Neural progenitor cell (in vitro differentiated cells): Measurements from ENCODE around the gene ENOPH1. TPM values are rescaled to one million over a fixed set of nuclear protein-coding genes. Genes with fewer than 3 reads are reported as not detected.

Source experiments
- DNase-seq: peaks from one replicate; pipeline ENCODE4 v3.0.0-alpha.2; 2016; ENCODE audit warnings: low spot score
- H2AFZ ChIP-seq: fragments of 200-600 bp; sonication (generic); replicated peaks from 2 replicates; pipeline ENCODE4 v1.6.1; 2016; ENCODE audit warnings: antibody characterized with exemption
- H3F3A ChIP-seq: fragments of 200-600 bp; sonication (generic); 2 replicates; pipeline ENCODE4 v1.6.1; 2016; ENCODE audit warnings: antibody characterized with exemption, low read depth
- H3K27ac ChIP-seq: fragments of 200-600 bp; sonication (generic); 2 replicates; pipeline ENCODE4 v1.5.1; 2016; ENCODE audit warnings: mild to moderate bottlenecking
- H3K27me3 ChIP-seq: fragments of 200-600 bp; sonication (generic); 2 replicates; pipeline ENCODE4 v1.6.1; 2016; ENCODE audit warnings: mild to moderate bottlenecking, moderate library complexity
- H3K36me3 ChIP-seq: fragments of 200-600 bp; sonication (generic); 2 replicates; pipeline ENCODE4 v1.5.1; 2016
- H3K4me1 ChIP-seq: fragments of 200-600 bp; sonication (generic); 2 replicates; pipeline ENCODE4 v1.6.1; 2016; ENCODE audit warnings: mixed run types
- H3K4me2 ChIP-seq: fragments of 200-600 bp; sonication (generic); 2 replicates; pipeline ENCODE4 v1.6.1; 2016
- H3K4me3 ChIP-seq: fragments of 200-600 bp; sonication (generic); 2 replicates; pipeline ENCODE4 v1.5.1; 2016
- H3K79me2 ChIP-seq: fragments of 200-600 bp; sonication (generic); 2 replicates; pipeline ENCODE4 v1.6.1; 2016; ENCODE audit warnings: low read depth
- H3K9ac ChIP-seq: fragments of 200-600 bp; sonication (generic); 2 replicates; pipeline ENCODE4 v1.6.1; 2016
- H3K9me3 ChIP-seq: fragments of 200-600 bp; sonication (generic); 2 replicates; pipeline ENCODE4 v1.5.1; 2016; ENCODE audit warnings: low read depth
- H4K20me1 ChIP-seq: fragments of 200-600 bp; sonication (generic); 2 replicates; pipeline ENCODE4 v1.6.1; 2016; ENCODE audit warnings: low read depth
- H3K27ac Mint-ChIP-seq: 3 replicates; pipeline ENCODE4 v1.8.0; 2021; ENCODE audit warnings: mixed read lengths
- H3K27me3 Mint-ChIP-seq: 2 replicates; pipeline ENCODE4 v1.8.0; 2022; ENCODE audit warnings: low read depth, mild to moderate bottlenecking, inconsistent platforms, moderate library complexity, mixed read lengths; ENCODE audit not compliant: insufficient read depth
- H3K36me3 Mint-ChIP-seq: 3 replicates; pipeline ENCODE4 v1.8.0; 2021; ENCODE audit warnings: mixed read lengths
- H3K4me1 Mint-ChIP-seq: 3 replicates; pipeline ENCODE4 v1.8.0; 2021; ENCODE audit warnings: mixed read lengths
- H3K4me3 Mint-ChIP-seq: 3 replicates; pipeline ENCODE4 v1.8.0; 2021; ENCODE audit warnings: mild to moderate bottlenecking, moderate library complexity, mixed read lengths
- H3K9me3 Mint-ChIP-seq: 3 replicates; pipeline ENCODE4 v1.8.0; 2020; ENCODE audit warnings: mixed read lengths
- CTCF ChIP-seq: fragments of 200-600 bp; sonication (generic); IDR thresholded peaks from 2 replicates; pipeline ENCODE4 v1.5.1; 2017; ENCODE audit warnings: antibody characterized with exemption, mild to moderate bottlenecking
- EZH2 ChIP-seq: fragments of 200-600 bp; sonication (generic); IDR thresholded peaks from 2 replicates; pipeline ENCODE4 v1.6.1; 2017; ENCODE audit warnings: antibody characterized with exemption, mild to moderate bottlenecking, moderate library complexity
- EZH2phosphoT487 ChIP-seq: fragments of 200-600 bp; sonication (generic); IDR thresholded peaks from 2 replicates; pipeline ENCODE4 v1.6.1; 2017; ENCODE audit warnings: antibody characterized with exemption
- total RNA-seq: library from RNA; depleted of rRNA; stranded (reverse); fragments of >200 nt; gene quantifications from 2 replicates; pipeline ENCODE4 v1.2.3, GENCODE V29; 2015; ENCODE audit warnings: low replicate concordance

ENOPH1 gene
- total RNA-seq, 1 donor from 2014 or later = 64.4 TPM

DNA sequence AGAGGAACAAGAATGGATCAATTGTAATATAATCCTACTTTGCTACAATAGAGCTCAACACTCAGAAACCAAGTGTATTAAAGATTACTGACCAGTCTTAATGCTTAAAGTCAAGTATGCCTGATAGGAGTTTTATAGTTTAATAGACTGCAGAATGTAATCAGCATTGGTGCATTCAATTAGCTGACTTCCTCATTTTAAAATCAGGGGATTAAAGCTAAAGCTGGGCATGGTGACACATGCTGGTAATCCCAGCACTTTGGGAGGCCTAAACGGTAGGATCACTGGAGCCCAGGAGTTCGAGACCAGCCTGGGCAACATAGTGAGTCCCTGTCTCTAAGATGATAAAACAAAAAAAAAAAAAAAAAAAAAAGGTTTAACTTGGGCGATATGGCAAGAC is 10.9 kb upstream of the ENOPH1 start:
- Histone ChIP-seq H3K4me2 (no peak overlapping the region), H2AFZ (no peak overlapping the region), H3K36me3 (peaks cover 1% of the 10 kb centered on the region), H3K9me3 (no peaks in the 10 kb centered on the region), H3K9ac (no peak overlapping the region), H3K79me2 (peaks cover 10% of the 10 kb centered on the region), H3K27me3 (peaks cover 18% of the 10 kb centered on the region), H3F3A (peaks cover 58% of the 10 kb centered on the region), H3K4me3 (no peak overlapping the region), H3K4me1 (peaks cover 6% of the 10 kb centered on the region), H4K20me1 (peaks cover 31% of the 10 kb centered on the region), H3K27ac (no peak overlapping the region)
- TF ChIP-seq EZH2phosphoT487 (no peak), CTCF (no peak), EZH2 (no peak)
- peaks cover 11% of the 10 kb centered on the region for H3K4me1 Mint-ChIP-seq
- H3K27ac Mint-ChIP-seq = no peak overlapping the region
- H3K36me3 Mint-ChIP-seq = peaks cover 21% of the 10 kb centered on the region
- peaks cover 15% of the 10 kb centered on the region for H3K9me3 Mint-ChIP-seq
- H3K27me3 Mint-ChIP-seq = peaks cover 12% of the 10 kb centered on the region
- no peak overlapping the region for H3K4me3 Mint-ChIP-seq
- no peak for DNase-seq

- H2AFZ ChIP-seq = no peak overlapping the region
- H3K79me2 ChIP-seq = peaks cover 35% of the 10 kb centered on the region
- peaks cover 56% of the 10 kb centered on the region for H4K20me1 ChIP-seq
- no peak overlapping the region for H3K27ac ChIP-seq
- H3K4me2 ChIP-seq = no peak overlapping the region
- peaks cover 26% of the 10 kb centered on the region for H3K36me3 ChIP-seq
- Mint-ChIP-seq H3K36me3 (peaks cover 42% of the 10 kb centered on the region), H3K4me1 (peaks cover 16% of the 10 kb centered on the region), H3K9me3 (peaks cover 7% of the 10 kb centered on the region), H3K27me3 (peaks cover 5% of the 10 kb centered on the region), H3K27ac (no peak overlapping the region), H3K4me3 (no peak overlapping the region)
- H3K4me1 ChIP-seq = peaks cover 14% of the 10 kb centered on the region
- no peak for DNase-seq
- TF ChIP-seq EZH2phosphoT487 (no peak), EZH2 (no peak), CTCF (no peak)
- H3F3A ChIP-seq = peaks cover 70% of the 10 kb centered on the region
- no peak overlapping the region for H3K9ac ChIP-seq
- H3K9me3 ChIP-seq = no peaks in the 10 kb centered on the region
- H3K4me3 ChIP-seq = no peak overlapping the region
- peaks cover 9% of the 10 kb centered on the region for H3K27me3 ChIP-seq
Measured at GRCh38 chr4:82421796-82422560, 8.4 kb upstream of the ENOPH1 start.

DNA sequence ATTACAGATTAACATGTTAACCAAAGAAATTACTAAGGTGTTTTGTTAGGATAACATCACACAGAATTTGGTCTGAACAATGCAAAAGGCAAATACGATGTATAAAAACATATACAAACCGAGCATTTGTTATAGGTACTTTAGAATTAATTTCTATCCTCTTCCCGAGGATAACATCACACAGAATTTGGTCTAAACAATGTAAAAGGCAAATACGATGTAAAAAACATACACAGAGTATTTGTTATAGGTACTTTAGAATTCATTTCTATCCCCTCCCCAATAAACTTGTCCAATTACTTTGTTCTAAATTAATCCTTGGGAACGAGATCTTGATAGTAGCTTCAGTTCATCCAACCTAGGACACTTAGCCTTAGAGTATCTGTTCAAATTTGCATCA is 7.8 kb upstream of the ENOPH1 start:
- Histone ChIP-seq H2AFZ (no peak overlapping the region), H4K20me1 (peaks cover 62% of the 10 kb centered on the region), H3K79me2 (peaks cover 42% of the 10 kb centered on the region), H3F3A (peaks cover 76% of the 10 kb centered on the region), H3K36me3 (peaks cover 30% of the 10 kb centered on the region), H3K9ac (no peak overlapping the region), H3K4me1 (peaks cover 20% of the 10 kb centered on the region), H3K4me2 (no peak overlapping the region), H3K27me3 (peaks cover 3% of the 10 kb centered on the region), H3K27ac (no peak overlapping the region), H3K4me3 (no peak overlapping the region), H3K9me3 (no peaks in the 10 kb centered on the region)
- Mint-ChIP-seq H3K27ac (no peak overlapping the region), H3K4me1 (peaks cover 23% of the 10 kb centered on the region), H3K36me3 (peaks cover 48% of the 10 kb centered on the region), H3K27me3 (peaks cover 4% of the 10 kb centered on the region), H3K4me3 (no peak overlapping the region), H3K9me3 (peaks cover 4% of the 10 kb centered on the region)
- no peak for TF ChIP-seq CTCF
- TF ChIP-seq EZH2 = no peak
- no peak for TF ChIP-seq EZH2phosphoT487
- DNase-seq = no peak
